Neural cell (in vitro differentiated cells): ENCODE data around the gene LNX1. TPM values are rescaled to one million over a fixed set of nuclear protein-coding genes. Genes with fewer than 3 reads are reported as not detected.

ENCODE experiments used
- H2AFZ ChIP-seq: fragments of 200-600, 300-800 bp; sonication (generic), shearing (Covaris generic); 2 replicates; pipeline ENCODE4 v1.6.0; 2014; ENCODE audit warnings: low read depth, mild to moderate bottlenecking, antibody characterized with exemption, low read length, moderate library complexity
- H3F3A ChIP-seq: fragments of 200-600 bp; shearing (Covaris generic); 2 replicates; pipeline ENCODE4 v1.6.1; 2016; ENCODE audit warnings: mild to moderate bottlenecking, moderate library complexity, mixed read lengths, antibody characterized with exemption, low read length; ENCODE audit not compliant: insufficient read depth, poor library complexity, severe bottlenecking
- H3K27ac ChIP-seq: fragments of 200-600, 300-800 bp; sonication (generic), shearing (Covaris generic); 2 replicates; pipeline ENCODE4 v1.5.1; 2014; ENCODE audit warnings: mild to moderate bottlenecking, low read length, moderate library complexity
- H3K27me3 ChIP-seq: fragments of 300-800, 200-600 bp; sonication (generic), shearing (Covaris generic); 2 replicates; pipeline ENCODE4 v1.6.0; 2014; ENCODE audit warnings: mild to moderate bottlenecking, low read depth, low read length, moderate library complexity; ENCODE audit not compliant: insufficient read depth
- H3K36me3 ChIP-seq: fragments of 300-800, 200-600 bp; sonication (generic), shearing (Covaris generic); 2 replicates; pipeline ENCODE4 v1.5.1; 2014; ENCODE audit warnings: mild to moderate bottlenecking, antibody characterized with exemption, low read length, moderate library complexity; ENCODE audit not compliant: insufficient read depth
- H3K4me2 ChIP-seq: fragments of 300-800, 200-600 bp; sonication (generic), shearing (Covaris generic); 2 replicates; pipeline ENCODE4 v1.6.0; 2014; ENCODE audit warnings: mild to moderate bottlenecking, low read length
- H3K4me3 ChIP-seq: fragments of 300-800, 200-600 bp; sonication (generic), shearing (Covaris generic); 2 replicates; pipeline ENCODE4 v1.5.1; 2014; ENCODE audit warnings: mild to moderate bottlenecking, low read length, moderate library complexity
- H3K79me2 ChIP-seq: fragments of 200-600 bp; shearing (Covaris generic); replicated peaks from 2 replicates; pipeline ENCODE4 v1.6.0; 2014; ENCODE audit warnings: mild to moderate bottlenecking, low read length, moderate library complexity; ENCODE audit not compliant: insufficient read depth
- H3K9ac ChIP-seq: fragments of 300-800, 200-600 bp; sonication (generic), shearing (Covaris generic); 2 replicates; pipeline ENCODE4 v1.6.1; 2016; ENCODE audit warnings: mild to moderate bottlenecking, low read length, mixed read lengths
- H3K9me2 ChIP-seq: fragments of 200-600 bp; shearing (Covaris generic); 2 replicates; pipeline ENCODE4 v1.6.1; 2016; ENCODE audit warnings: mild to moderate bottlenecking, low read length, mixed read lengths; ENCODE audit not compliant: insufficient read depth
- H3K9me3 ChIP-seq: fragments of 200-600, 300-800 bp; sonication (generic), shearing (Covaris generic); 2 replicates; pipeline ENCODE4 v1.6.1; 2016; ENCODE audit warnings: mild to moderate bottlenecking, mixed run types, low read length, moderate library complexity, mixed read lengths
- H4K20me1 ChIP-seq: fragments of 200-600 bp; shearing (Covaris generic); 2 replicates; pipeline ENCODE4 v1.6.1; 2016; ENCODE audit warnings: mild to moderate bottlenecking, mixed run types; ENCODE audit not compliant: insufficient read depth
- CTCF ChIP-seq: fragments of 450-650 bp; IDR thresholded peaks from 2 replicates; pipeline ENCODE4 v1.5.1; 2014; ENCODE audit warnings: antibody characterized with exemption, mild to moderate bottlenecking, moderate library complexity; ENCODE audit not compliant: poor library complexity, severe bottlenecking
- EP300 ChIP-seq: fragments of 450-650 bp; conservative IDR thresholded peaks from 2 replicates; pipeline ENCODE4 v1.6.1; 2014; ENCODE audit warnings: antibody characterized with exemption, mild to moderate bottlenecking, moderate library complexity; ENCODE audit not compliant: poor library complexity, severe bottlenecking
- EZH2 ChIP-seq: fragments of 200-600, 300-800 bp; shearing (Covaris generic), sonication (generic); IDR thresholded peaks from 2 replicates; pipeline ENCODE4 v1.6.1; 2014; ENCODE audit warnings: antibody characterized with exemption, low read length, borderline replicate concordance, mild to moderate bottlenecking; ENCODE audit not compliant: insufficient read depth, poor library complexity, severe bottlenecking
- MXI1 ChIP-seq: fragments of 450-650 bp; conservative IDR thresholded peaks from 2 replicates; pipeline ENCODE4 v1.6.1; 2014; ENCODE audit warnings: antibody characterized with exemption, mild to moderate bottlenecking; ENCODE audit not compliant: poor library complexity, severe bottlenecking
- POLR2AphosphoS5 ChIP-seq: IDR thresholded peaks from 2 replicates; pipeline ENCODE4 v1.6.1; 2012
- RAD21 ChIP-seq: fragments of 450-650 bp; conservative IDR thresholded peaks from 2 replicates; pipeline ENCODE4 v1.6.1; 2014; ENCODE audit warnings: antibody characterized with exemption, mild to moderate bottlenecking, moderate library complexity
- REST ChIP-seq: IDR thresholded peaks from 2 replicates; pipeline ENCODE4 v1.6.1; 2012; ENCODE audit warnings: borderline replicate concordance
- SMC3 ChIP-seq: fragments of 450-650 bp; conservative IDR thresholded peaks from 2 replicates; pipeline ENCODE4 v1.6.1; 2014; ENCODE audit warnings: antibody characterized with exemption, mild to moderate bottlenecking, moderate library complexity; ENCODE audit not compliant: poor library complexity
- TAF1 ChIP-seq: IDR thresholded peaks from 2 replicates; pipeline ENCODE4 v1.6.1; 2012; ENCODE audit warnings: low read depth
- polyA plus RNA-seq: library from polyadenylated mRNA; depleted of rRNA; stranded (reverse); fragments of >200 nt; gene quantifications from 2 replicates; pipeline ENCODE4 v1.2.3, GENCODE V29; 2014

Gene LNX1
- polyA plus RNA-seq, 1 donor from 2014 or later = 3.4 TPM

GRCh38 chr4:53593765-53594164 is 2.5 kb upstream of the LNX1 start:
- Histone ChIP-seq H3K27me3 (no peaks in the 10 kb centered on the region), H3K36me3 (no peaks in the 10 kb centered on the region), H3K9me3 (no peaks in the 10 kb centered on the region), H3K9me2 (no peaks in the 10 kb centered on the region), H3K79me2 (no peaks in the 10 kb centered on the region), H3F3A (no peaks in the 10 kb centered on the region), H4K20me1 (no peaks in the 10 kb centered on the region), H3K27ac (no peak overlapping the region), H3K4me3 (no peak overlapping the region), H2AFZ (no peak overlapping the region), H3K4me2 (no peak overlapping the region), H3K9ac (no peak overlapping the region)
- TF ChIP-seq POLR2AphosphoS5 = no peak
- no peak for TF ChIP-seq REST
- TF ChIP-seq EZH2 = no peak
- no peak for TF ChIP-seq SMC3
- no peak for TF ChIP-seq RAD21
- no peak for TF ChIP-seq EP300
- TF ChIP-seq TAF1 = no peak
- TF ChIP-seq CTCF = no peak
- no peak for TF ChIP-seq MXI1

- H3K27me3 ChIP-seq = no peaks in the 10 kb centered on the region
- TF ChIP-seq SMC3 (no peak), MXI1 (no peak), CTCF (no peak), TAF1 (no peak), EZH2 (no peak), RAD21 (no peak), REST (no peak), EP300 (no peak), POLR2AphosphoS5 (no peak)
- H3K9me2 ChIP-seq = no peaks in the 10 kb centered on the region
- H3K79me2 ChIP-seq = no peaks in the 10 kb centered on the region
- H3K4me2 ChIP-seq = no peak overlapping the region
- no peak overlapping the region for H3K4me3 ChIP-seq
- H3K27ac ChIP-seq = no peak overlapping the region
- no peak overlapping the region for H3K9ac ChIP-seq
- no peaks in the 10 kb centered on the region for H3K36me3 ChIP-seq
- no peaks in the 10 kb centered on the region for H4K20me1 ChIP-seq
- H3K9me3 ChIP-seq = no peaks in the 10 kb centered on the region
- H3F3A ChIP-seq = no peaks in the 10 kb centered on the region
- H2AFZ ChIP-seq = no peak overlapping the region
Observed at GRCh38 chr4:53592686-53593501, 1.6 kb upstream of the LNX1 start.
